Measurements from ENCODE around the gene PFKFB2. TPM values are rescaled to one million over a fixed set of nuclear protein-coding genes. Genes with fewer than 3 reads are reported as not detected.

The PFKFB2 gene
- total and polyA plus RNA-seq, 2 experiments from 2014 or later: 9.5 to 19.2 TPM

DNA sequence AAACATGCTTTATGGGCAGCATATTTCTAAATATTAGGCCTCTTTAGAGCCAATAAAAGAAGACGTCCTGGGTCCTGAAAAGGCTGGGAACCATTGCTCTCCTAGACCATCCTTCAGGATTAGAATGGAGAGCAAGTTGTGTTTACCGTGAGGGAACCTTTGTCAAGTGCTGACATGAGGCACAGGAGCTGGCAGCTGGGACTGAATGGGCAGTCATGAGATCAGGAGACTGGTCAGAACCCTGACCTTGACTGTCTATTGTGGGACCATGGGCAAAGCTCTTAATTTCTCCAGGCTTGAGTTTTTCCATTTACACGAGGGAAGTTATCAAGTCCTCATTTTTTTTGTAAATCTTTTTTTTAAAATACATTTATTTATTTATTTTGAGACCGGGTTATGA, 5.2 kb downstream of the PFKFB2 start:
- Histone ChIP-seq H4K20me1 (ENCODE audit: insufficient read depth, poor library complexity, severe bottlenecking) (no peaks in the 10 kb centered on the region), H3K79me2 (peaks cover 3% of the 10 kb centered on the region), H3K4me2 (no peak overlapping the region), H3K27ac (no peak overlapping the region), H3K9me3 (ENCODE audit: low read depth) (no peaks in the 10 kb centered on the region), H3K27me3 (no peaks in the 10 kb centered on the region), H3K4me3 (no peak overlapping the region), H3K4me1 (ENCODE audit: insufficient read depth) (no peaks in the 10 kb centered on the region), H3K36me3 (replicated peaks; ENCODE audit: insufficient read depth, low read depth) (no peaks in the 10 kb centered on the region), H2AFZ (no peak overlapping the region), H3K9me2 (replicated peaks; ENCODE audit: insufficient read depth) (no peaks in the 10 kb centered on the region)
- 94% methylated on average over 4 of the region's 4 CpGs for WGBS (ENCODE audit: low lambda C conversion rate, missing lambda C conversion rate)
- no peak for TF ChIP-seq EZH2 (IDR thresholded peaks at IDR 0.05; ENCODE audit: borderline replicate concordance)
- DNase-seq (ENCODE audit: low spot score): no peak

DNA sequence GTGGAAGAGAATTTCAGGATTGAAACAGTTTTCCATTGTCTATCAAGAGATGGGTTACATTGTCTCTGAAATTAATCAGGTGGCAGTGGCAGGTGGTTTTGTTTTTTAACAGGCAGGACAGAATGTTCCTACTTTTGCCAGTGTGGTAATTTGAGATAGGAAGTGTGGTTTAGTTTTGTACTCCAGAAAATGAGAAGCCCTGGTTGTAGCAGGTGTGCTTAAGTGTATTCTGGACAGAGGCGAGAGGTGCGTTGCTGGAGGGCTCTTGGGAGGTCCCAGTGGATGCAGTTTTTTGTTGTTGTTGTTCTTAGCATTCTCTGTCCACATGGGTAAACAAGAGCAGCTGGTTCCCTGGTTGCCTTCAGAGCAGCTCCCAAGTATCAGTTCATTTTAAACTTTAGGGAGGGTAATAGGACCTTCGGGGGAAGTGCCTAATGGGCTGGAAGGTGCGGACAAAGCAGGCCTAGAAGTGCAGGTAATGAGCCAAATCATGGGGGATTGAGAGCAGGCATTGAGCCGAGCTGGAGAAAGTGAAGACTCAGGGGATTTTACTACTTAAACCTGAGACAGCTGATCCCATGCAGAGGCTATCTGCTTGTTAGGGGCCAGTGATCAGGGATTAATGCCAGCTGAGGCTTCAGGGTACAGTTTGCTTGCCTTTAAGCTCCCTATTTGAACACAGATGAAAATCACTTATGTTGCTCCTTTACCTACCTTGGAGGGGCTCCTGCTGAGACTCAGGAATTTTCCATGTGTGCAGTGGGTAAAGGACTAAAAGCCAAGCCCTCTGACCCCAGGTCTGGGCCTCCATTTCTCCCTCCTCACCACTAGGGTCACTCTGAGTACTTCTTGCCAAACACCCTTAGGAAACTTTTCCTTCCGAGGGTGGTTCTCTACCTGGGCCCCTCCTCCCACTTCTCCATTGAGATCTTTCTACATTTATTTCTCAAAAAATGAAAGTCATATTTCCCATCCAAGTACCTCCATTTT, 6.1 kb downstream of the PFKFB2 start:
- Histone ChIP-seq H3K79me2 (peaks cover 3% of the 10 kb centered on the region), H3K4me3 (no peak overlapping the region), H3K4me2 (no peak overlapping the region), H3K9me3 (ENCODE audit: low read depth) (no peaks in the 10 kb centered on the region), H3K27me3 (no peaks in the 10 kb centered on the region), H3K9me2 (replicated peaks; ENCODE audit: insufficient read depth) (no peaks in the 10 kb centered on the region), H2AFZ (no peak overlapping the region), H3K4me1 (ENCODE audit: insufficient read depth) (no peaks in the 10 kb centered on the region), H3K27ac (no peak overlapping the region), H4K20me1 (ENCODE audit: insufficient read depth, poor library complexity, severe bottlenecking) (no peaks in the 10 kb centered on the region), H3K36me3 (replicated peaks; ENCODE audit: insufficient read depth, low read depth) (no peaks in the 10 kb centered on the region)
- DNase-seq (ENCODE audit: low spot score): no peak
- 77% methylated on average over 6 of the region's 6 CpGs for WGBS (ENCODE audit: low lambda C conversion rate, missing lambda C conversion rate)
- TF ChIP-seq, protein P1, sequence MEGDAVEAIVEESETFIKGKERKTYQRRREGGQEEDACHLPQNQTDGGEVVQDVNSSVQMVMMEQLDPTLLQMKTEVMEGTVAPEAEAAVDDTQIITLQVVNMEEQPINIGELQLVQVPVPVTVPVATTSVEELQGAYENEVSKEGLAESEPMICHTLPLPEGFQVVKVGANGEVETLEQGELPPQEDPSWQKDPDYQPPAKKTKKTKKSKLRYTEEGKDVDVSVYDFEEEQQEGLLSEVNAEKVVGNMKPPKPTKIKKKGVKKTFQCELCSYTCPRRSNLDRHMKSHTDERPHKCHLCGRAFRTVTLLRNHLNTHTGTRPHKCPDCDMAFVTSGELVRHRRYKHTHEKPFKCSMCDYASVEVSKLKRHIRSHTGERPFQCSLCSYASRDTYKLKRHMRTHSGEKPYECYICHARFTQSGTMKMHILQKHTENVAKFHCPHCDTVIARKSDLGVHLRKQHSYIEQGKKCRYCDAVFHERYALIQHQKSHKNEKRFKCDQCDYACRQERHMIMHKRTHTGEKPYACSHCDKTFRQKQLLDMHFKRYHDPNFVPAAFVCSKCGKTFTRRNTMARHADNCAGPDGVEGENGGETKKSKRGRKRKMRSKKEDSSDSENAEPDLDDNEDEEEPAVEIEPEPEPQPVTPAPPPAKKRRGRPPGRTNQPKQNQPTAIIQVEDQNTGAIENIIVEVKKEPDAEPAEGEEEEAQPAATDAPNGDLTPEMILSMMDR (IDR thresholded peaks at IDR 0.05; ENCODE audit: poor library complexity): no peak
- no peak for TF ChIP-seq EZH2phosphoT487 (IDR thresholded peaks at IDR 0.05; ENCODE audit: low read depth, severe bottlenecking, unreplicated experiment)
- no peak for TF ChIP-seq EZH2 (IDR thresholded peaks at IDR 0.05; ENCODE audit: borderline replicate concordance)

DNA sequence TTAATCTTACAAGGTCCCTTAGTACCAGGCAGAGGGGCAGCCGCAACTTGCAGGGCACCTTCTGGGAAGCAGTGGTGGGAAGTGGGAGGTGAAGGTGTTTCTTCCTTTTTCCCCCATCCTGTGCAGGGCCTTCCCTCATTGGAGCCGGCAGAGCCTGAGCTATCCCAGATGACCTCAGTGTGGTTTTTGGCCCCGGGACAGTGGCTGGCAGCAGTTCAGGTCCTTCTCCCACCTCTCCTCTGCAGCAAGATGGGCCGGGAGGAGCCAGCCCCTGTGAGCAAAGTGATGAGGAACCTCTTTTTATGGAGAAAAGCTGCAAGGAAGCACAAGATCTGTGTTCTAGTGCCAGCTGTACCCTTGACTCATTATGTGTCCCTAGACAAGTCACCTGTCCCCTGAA, 6.8 kb downstream of the PFKFB2 start:
- TF ChIP-seq, protein P1 (IDR thresholded peaks at IDR 0.05; ENCODE audit: poor library complexity): no peak
- no peak for TF ChIP-seq EZH2 (IDR thresholded peaks at IDR 0.05; ENCODE audit: borderline replicate concordance)
- TF ChIP-seq EZH2phosphoT487 (IDR thresholded peaks at IDR 0.05; ENCODE audit: low read depth, severe bottlenecking, unreplicated experiment): no peak
- H3K4me2 ChIP-seq: no peak overlapping the region
- H3K27ac ChIP-seq: no peak overlapping the region
- no peaks in the 10 kb centered on the region for H3K4me1 ChIP-seq (ENCODE audit: insufficient read depth)
- H4K20me1 ChIP-seq (ENCODE audit: insufficient read depth, poor library complexity, severe bottlenecking): no peaks in the 10 kb centered on the region
- no peak overlapping the region for H3K4me3 ChIP-seq
- WGBS (ENCODE audit: low lambda C conversion rate, missing lambda C conversion rate): 90% methylated on average over 4 of the region's 4 CpGs
- H3K79me2 ChIP-seq: peaks cover 3% of the 10 kb centered on the region
- H3K9me2 ChIP-seq (replicated peaks; ENCODE audit: insufficient read depth): no peaks in the 10 kb centered on the region
- DNase-seq (ENCODE audit: low spot score): no peak
- H3K36me3 ChIP-seq (replicated peaks; ENCODE audit: insufficient read depth, low read depth): no peaks in the 10 kb centered on the region
- H3K27me3 ChIP-seq: no peaks in the 10 kb centered on the region
- H2AFZ ChIP-seq: no peak overlapping the region
- no peaks in the 10 kb centered on the region for H3K9me3 ChIP-seq (ENCODE audit: low read depth)

DNA sequence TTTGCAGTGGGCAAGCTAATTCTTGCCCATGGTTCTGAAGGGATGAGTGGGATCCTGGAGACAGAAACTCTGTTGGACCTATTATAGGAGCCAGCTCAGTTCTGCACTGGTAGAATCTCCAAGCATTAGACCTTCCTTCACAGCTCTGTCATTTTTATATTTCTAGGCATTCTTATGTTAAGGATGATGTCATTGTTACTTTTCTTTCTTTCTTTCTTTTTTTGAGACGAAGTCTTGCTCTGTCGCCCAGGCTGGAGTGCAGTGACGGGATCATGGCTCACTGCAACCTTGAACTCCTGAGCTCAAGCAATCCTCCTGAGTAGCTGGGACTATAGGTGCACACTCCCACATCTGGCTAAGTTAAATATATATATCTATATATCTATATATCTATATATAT, 7.5 kb downstream of the PFKFB2 start:
- H3K9me3 ChIP-seq (ENCODE audit: low read depth): no peaks in the 10 kb centered on the region
- no peaks in the 10 kb centered on the region for H3K36me3 ChIP-seq (replicated peaks; ENCODE audit: insufficient read depth, low read depth)
- WGBS (ENCODE audit: low lambda C conversion rate, missing lambda C conversion rate): 62% methylated on average over 3 of the region's 3 CpGs

More for the DNA sequence above, 7.5 kb downstream of the PFKFB2 start:
- no peak for DNase-seq (ENCODE audit: low spot score)
- H3K79me2 ChIP-seq: peaks cover 3% of the 10 kb centered on the region
- H3K4me2 ChIP-seq: no peak overlapping the region
- H3K4me1 ChIP-seq (ENCODE audit: insufficient read depth): no peaks in the 10 kb centered on the region
- H3K27ac ChIP-seq: no peak overlapping the region
- no peak overlapping the region for H3K4me3 ChIP-seq
- TF ChIP-seq, protein P1 (IDR thresholded peaks at IDR 0.05; ENCODE audit: poor library complexity): no peak
- TF ChIP-seq EZH2 (IDR thresholded peaks at IDR 0.05; ENCODE audit: borderline replicate concordance): no peak
- TF ChIP-seq EZH2phosphoT487 (IDR thresholded peaks at IDR 0.05; ENCODE audit: low read depth, severe bottlenecking, unreplicated experiment): no peak
- no peak overlapping the region for H2AFZ ChIP-seq
- no peaks in the 10 kb centered on the region for H4K20me1 ChIP-seq (ENCODE audit: insufficient read depth, poor library complexity, severe bottlenecking)
- no peaks in the 10 kb centered on the region for H3K9me2 ChIP-seq (replicated peaks; ENCODE audit: insufficient read depth)
- H3K27me3 ChIP-seq: no peaks in the 10 kb centered on the region

All from hepatocyte (in vitro differentiated cells).